H1 (cell line): Measurements from ENCODE around the gene CD38. TPM values are rescaled to one million over a fixed set of nuclear protein-coding genes. Genes with fewer than 3 reads are reported as not detected.

Experiments used
- CTCF ChIA-PET: fragments of 300-600 bp; sonication (Branson Sonifier 250); formaldehyde crosslinking; loops from one replicate; lab custom pipeline; 2021; ENCODE audit not compliant: partially characterized antibody; lab: Charles Lee
- POLR2A ChIA-PET: fragments of 300-600 bp; sonication (Branson Sonifier 250); formaldehyde crosslinking; loops from one replicate; lab custom pipeline; 2021; ENCODE audit warnings: inconsistent platforms; ENCODE audit not compliant: partially characterized antibody; lab: Charles Lee
- DNase-seq, 2 experiments: peaks; one replicate each; pipeline versions ENCODE4 v3.0.0 to v3.0.0-alpha.2; 2010 to 2022; ENCODE audit warnings: low spot score in 2 of 2, low read depth in 1 of 2, mixed read lengths in 1 of 2
- FAIRE-seq: peaks from 2 replicates; lab custom pipeline; 2011; peaks lifted over from hg19 to GRCh38; lab: Jason Lieb, UNC
- H2AFZ ChIP-seq: 2 replicates; pipeline ENCODE4 v1.8.1; 2012; ENCODE audit warnings: low read length, inconsistent platforms
- H2AK5ac ChIP-seq: 2 replicates; pipeline ENCODE4 v1.6.1; 2013; ENCODE audit warnings: low read depth, low read length
- H2BK120ac ChIP-seq: replicated peaks from 2 replicates; pipeline ENCODE3; 2013; ENCODE audit warnings: low read depth, low read length, inconsistent platforms
- H2BK12ac ChIP-seq: 2 replicates; pipeline ENCODE4 v1.6.1; 2013; ENCODE audit warnings: low read depth, low read length
- H2BK15ac ChIP-seq: 2 replicates; pipeline ENCODE4 v1.6.1; 2013; ENCODE audit warnings: low read length
- H2BK20ac ChIP-seq: 2 replicates; pipeline ENCODE4 v1.6.1; 2013; ENCODE audit warnings: low read length
- H2BK5ac ChIP-seq: 2 replicates; pipeline ENCODE4 v1.6.1; 2013; ENCODE audit warnings: low read depth, low read length
- H3K14ac ChIP-seq: 2 replicates; pipeline ENCODE4 v1.6.1; 2013; ENCODE audit warnings: inconsistent platforms; ENCODE audit not compliant: insufficient read length
- H3K18ac ChIP-seq: 2 replicates; pipeline ENCODE4 v1.6.1; 2013; ENCODE audit warnings: low read length; ENCODE audit errors: extremely low read depth
- H3K23ac ChIP-seq: 2 replicates; pipeline ENCODE4 v1.6.1; 2013; ENCODE audit warnings: inconsistent platforms; ENCODE audit not compliant: insufficient read length
- H3K23me2 ChIP-seq: 2 replicates; pipeline ENCODE4 v1.6.1; 2013; ENCODE audit warnings: low read depth, low read length
- H3K27ac ChIP-seq: 2 replicates; pipeline ENCODE4 v1.6.1; 2011; ENCODE audit warnings: low read depth, low read length, inconsistent platforms
- H3K27me3 ChIP-seq, 4 experiments: replicated peaks in 1 of 4; 1 replicate in 1 of 4; 2 replicates in 3 of 4; pipeline versions ENCODE4 v1.6.1 to v1.8.1; 2011 to 2013; ENCODE audit warnings: low read length in 3 of 4, mild to moderate bottlenecking in 3 of 4, inconsistent platforms in 2 of 4, mixed read lengths in 2 of 4, moderate library complexity in 1 of 4; ENCODE audit not compliant: control insufficient read depth in 3 of 4, insufficient read depth in 3 of 4; ENCODE audit errors: extremely low read depth in 1 of 4
- H3K36me3 ChIP-seq, 4 experiments: 2 replicates each; pipeline versions ENCODE4 v1.6.1 to v1.8.1; 2011 to 2013; ENCODE audit warnings: mild to moderate bottlenecking in 4 of 4, low read length in 3 of 4, moderate library complexity in 2 of 4, control low read depth in 1 of 4, inconsistent platforms in 1 of 4; ENCODE audit not compliant: insufficient read depth in 4 of 4, control insufficient read depth in 2 of 4
- H3K4ac ChIP-seq: replicated peaks from 2 replicates; pipeline ENCODE3; 2013; ENCODE audit warnings: low read length, low read depth, mixed read lengths, inconsistent platforms; ENCODE audit not compliant: insufficient read length
- H3K4me1 ChIP-seq, 4 experiments: replicated peaks in 1 of 4; 1 replicate in 1 of 4; 2 replicates in 3 of 4; pipeline versions ENCODE4 v1.6.1 to v1.8.1; 2011 to 2013; ENCODE audit warnings: low read length in 3 of 4, inconsistent platforms in 2 of 4, mixed read lengths in 1 of 4; ENCODE audit not compliant: insufficient read depth in 4 of 4, control insufficient read depth in 3 of 4
- H3K4me2 ChIP-seq, 2 experiments: 2 replicates each; pipeline versions ENCODE4 v1.6.1 to v1.8.1; 2011 to 2013; ENCODE audit warnings: low read depth in 2 of 2, low read length in 2 of 2, control low read depth in 1 of 2, inconsistent platforms in 1 of 2, mild to moderate bottlenecking in 1 of 2; ENCODE audit not compliant: insufficient read depth in 1 of 2
- H3K4me3 ChIP-seq, 4 experiments: fragments of 200-600, 300-600 bp in 1 of 4; sonication (generic), shearing (Covaris generic), sonication (Bioruptor Twin) in 1 of 4; 2 replicates each; pipeline versions ENCODE4 v1.5.1 to v1.8.1; 2011 to 2016; ENCODE audit warnings: low read length in 4 of 4, low read depth in 3 of 4, control low read depth in 2 of 4, inconsistent platforms in 2 of 4, mild to moderate bottlenecking in 2 of 4, mixed read lengths in 1 of 4, moderate library complexity in 1 of 4; ENCODE audit not compliant: insufficient read depth in 2 of 4; ENCODE audit errors: extremely low read depth in 1 of 4
- H3K56ac ChIP-seq: replicated peaks from 2 replicates; pipeline ENCODE3; 2013; ENCODE audit warnings: low read depth, mild to moderate bottlenecking, mixed read lengths, low read length, inconsistent platforms; ENCODE audit not compliant: insufficient read length
- H3K79me1 ChIP-seq: 2 replicates; pipeline ENCODE4 v1.6.1; 2013; ENCODE audit warnings: low read depth, low read length, control low read depth
- H3K79me2 ChIP-seq, 2 experiments: 2 replicates each; pipeline versions ENCODE4 v1.6.1 to v1.8.1; 2012 to 2013; ENCODE audit warnings: low read length in 2 of 2, mild to moderate bottlenecking in 2 of 2, inconsistent platforms in 1 of 2; ENCODE audit not compliant: insufficient read depth in 2 of 2, control insufficient read depth in 1 of 2
- H3K9ac ChIP-seq, 4 experiments: replicated peaks in 1 of 4; 1 replicate in 1 of 4; 2 replicates in 3 of 4; pipeline versions ENCODE4 v1.6.1 to v1.8.1; 2011 to 2013; ENCODE audit warnings: low read depth in 3 of 4, low read length in 3 of 4, control low read depth in 2 of 4, mild to moderate bottlenecking in 2 of 4, moderate library complexity in 2 of 4, inconsistent platforms in 1 of 4; ENCODE audit errors: extremely low read depth in 1 of 4
- H3K9me3 ChIP-seq, 2 experiments: 2 replicates each; pipeline versions ENCODE4 v1.6.1 to v1.8.1; 2012 to 2013; ENCODE audit warnings: mild to moderate bottlenecking in 2 of 2, moderate library complexity in 2 of 2, control low read depth in 1 of 2, inconsistent platforms in 1 of 2, low read depth in 1 of 2, low read length in 1 of 2, mixed read lengths in 1 of 2; ENCODE audit not compliant: insufficient read depth in 2 of 2
- H4K20me1 ChIP-seq, 2 experiments: replicated peaks in 1 of 2; 2 replicates each; pipeline versions ENCODE3 to v1.8.1; 2011 to 2013; ENCODE audit warnings: inconsistent platforms in 2 of 2, low read length in 2 of 2, mild to moderate bottlenecking in 1 of 2; ENCODE audit not compliant: insufficient read depth in 2 of 2, control insufficient read depth in 1 of 2
- H4K5ac ChIP-seq: 2 replicates; pipeline ENCODE4 v1.6.1; 2013; ENCODE audit warnings: low read length, low read depth, mixed read lengths, inconsistent platforms; ENCODE audit not compliant: insufficient read length
- H4K8ac ChIP-seq: 2 replicates; pipeline ENCODE4 v1.8.0; 2013; ENCODE audit warnings: mild to moderate bottlenecking, moderate library complexity, low read length, inconsistent platforms; ENCODE audit not compliant: insufficient read depth; ENCODE audit errors: extremely low read depth
- H4K91ac ChIP-seq: replicated peaks from 2 replicates; pipeline ENCODE3; 2013; ENCODE audit warnings: low read length, mixed read lengths, inconsistent platforms; ENCODE audit not compliant: insufficient read length
- SAP30 ChIP-seq: fragments of 300-600 bp; sonication (generic); IDR thresholded peaks from 2 replicates; pipeline ENCODE4 v1.7.1; 2012; ENCODE audit warnings: low read length, moderate library complexity, mild to moderate bottlenecking, inconsistent platforms; ENCODE audit not compliant: insufficient read depth, insufficient replicate concordance
- WGBS, 2 experiments: shearing (Covaris generic) in 1 of 2; methylation state at CpG; one replicate each; pipeline versions ENCODE4 v1.1.6 to v1.1.7; 2013 to 2015; ENCODE audit warnings: low lambda C conversion rate in 2 of 2, mixed read lengths in 2 of 2, inconsistent platforms in 1 of 2, low coverage in 1 of 2, missing lambda C conversion rate in 1 of 2; ENCODE audit not compliant: insufficient replicate concordance in 2 of 2, insufficient coverage in 1 of 2, insufficient read length in 1 of 2; ENCODE audit errors: extremely low coverage in 1 of 2, missing lambda C conversion rate in 1 of 2; 5-methylcytosine and 5-hydroxymethylcytosine counted together
- polyA plus RNA-seq, 7 experiments: library from polyadenylated mRNA; depleted of rRNA in 3 of 7; stranded (reverse) in 5 of 7; unstranded in 2 of 7; fragments of >200 nt in 5 of 7; fragments of 200-250 nt in 2 of 7; gene quantifications; 1 replicate in 5 of 7; 2 replicates in 1 of 7; 4 replicates in 1 of 7; pipeline versions ENCODE4 v1.2.1 to v1.2.3, GENCODE V29; 2011 to 2013; ENCODE audit warnings: missing spikeins in 2 of 7, mixed read lengths in 2 of 7
- total RNA-seq: library from RNA; stranded (reverse); fragmentation: NEBNext Ultra II Directional; extraction: Animal tissue kit (Norgen Biotek cat#: 25700); gene quantifications from 2 replicates; pipeline ENCODE4 v1.2.1, GENCODE V29; 2021

Gene CD38
- total and polyA plus RNA-seq, 2 of the 8 experiments (the other 6 are each of a cell fraction or from before 2014, with no cell fraction given) = 0.14 to 0.24 TPM

GRCh38 chr4:15883610-15884243 is 105.6 kb downstream of the CD38 start:
- Histone ChIP-seq H2BK120ac (no peak overlapping the region), H3K79me2 (no peaks in the 10 kb centered on the region), H2AK5ac (no peak overlapping the region), H2AFZ (no peak overlapping the region), H2BK20ac (no peak overlapping the region), H3K23me2 (no peaks in the 10 kb centered on the region), H2BK12ac (no peak overlapping the region), H4K5ac (no peak overlapping the region), H3K4ac (no peak overlapping the region), H3K4me3 (no peak overlapping the region), H3K36me3 (no peaks in the 10 kb centered on the region), H4K20me1 (no peaks in the 10 kb centered on the region), H3K14ac (no peak overlapping the region), H3K23ac (no peak overlapping the region), H3K27ac (no peak overlapping the region), H3K4me1 (peaks cover 0 to 6% (median 0%) of the 10 kb centered on the region in 4 experiments; a peak in 1 of 7 replicates), H4K91ac (no peak overlapping the region), H3K27me3 (no peaks in the 10 kb centered on the region), H2BK15ac (no peak overlapping the region), H3K18ac (no peak overlapping the region), H4K8ac (no peak overlapping the region), H3K4me2 (no peak overlapping the region), H3K9me3 (no peaks in the 10 kb centered on the region), H3K56ac (no peak overlapping the region), H3K79me1 (no peaks in the 10 kb centered on the region), H2BK5ac (no peak overlapping the region), H3K9ac (no peak overlapping the region)
- DNase-seq = no peak
- 78% methylated on average over 4 of the region's 4 CpGs; no CpG with 5 or more reads in 1 of the 2 experiments for WGBS, 2 experiments
- FAIRE-seq = no peak
- ChIA-PET CTCF (interaction anchor here (0.7 to 6.3 kb wide), 35 partner anchors 9 to 404 kb away, joined by 3 to 150 read pairs (median 10); partner anchors contain the start of genes CD38, FGFBP1 and FGFBP2), POLR2A (interaction anchor here (1.2 kb wide), 1 partner anchor 404 kb away, joined by 3 read pairs; no protein-coding TSS in a partner anchor)
- TF ChIP-seq SAP30 = no peak
